HG03460 (cell line): Measurements from ENCODE around the gene DRC3.
"Not testable (repeated sequence)": the region's sequence is repeated elsewhere in the genome, so short reads cannot be mapped to it uniquely, and the experiment has no call there.

Experiments used
- ATAC-seq: cut with Tn5 transposase; IDR thresholded peaks from one replicate; pipeline ENCODE4 v1.9.1; 2021; ENCODE audit not compliant: unreplicated experiment

DRC3 gene

GRCh38 chr17:17940441-17940911 lies 32.2 kb upstream of the DRC3 start:
- no peak for ATAC-seq

GRCh38 chr17:17941015-17941414 lies 31.6 kb upstream of the DRC3 start:
- no peak for ATAC-seq

DNA sequence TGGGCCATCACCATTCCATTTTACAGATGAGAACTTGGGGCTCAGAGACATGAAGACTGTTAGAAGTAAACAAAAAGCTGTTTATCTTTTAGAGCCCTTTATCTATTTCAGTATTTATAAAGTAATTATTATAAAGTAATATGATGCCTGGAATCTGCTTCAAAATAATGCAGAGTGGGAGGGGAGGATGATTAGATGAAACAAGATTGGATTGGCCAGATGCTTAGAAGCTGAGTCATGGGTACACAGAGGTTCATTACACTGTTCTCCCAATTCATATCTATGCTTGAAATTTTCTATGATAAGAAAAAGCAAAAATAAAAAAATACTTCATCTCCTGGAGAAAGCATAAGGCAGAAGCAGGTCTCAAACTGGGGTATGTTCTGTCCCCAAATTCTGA lies 29.8 kb upstream of the DRC3 start:
- no peak for ATAC-seq

DNA sequence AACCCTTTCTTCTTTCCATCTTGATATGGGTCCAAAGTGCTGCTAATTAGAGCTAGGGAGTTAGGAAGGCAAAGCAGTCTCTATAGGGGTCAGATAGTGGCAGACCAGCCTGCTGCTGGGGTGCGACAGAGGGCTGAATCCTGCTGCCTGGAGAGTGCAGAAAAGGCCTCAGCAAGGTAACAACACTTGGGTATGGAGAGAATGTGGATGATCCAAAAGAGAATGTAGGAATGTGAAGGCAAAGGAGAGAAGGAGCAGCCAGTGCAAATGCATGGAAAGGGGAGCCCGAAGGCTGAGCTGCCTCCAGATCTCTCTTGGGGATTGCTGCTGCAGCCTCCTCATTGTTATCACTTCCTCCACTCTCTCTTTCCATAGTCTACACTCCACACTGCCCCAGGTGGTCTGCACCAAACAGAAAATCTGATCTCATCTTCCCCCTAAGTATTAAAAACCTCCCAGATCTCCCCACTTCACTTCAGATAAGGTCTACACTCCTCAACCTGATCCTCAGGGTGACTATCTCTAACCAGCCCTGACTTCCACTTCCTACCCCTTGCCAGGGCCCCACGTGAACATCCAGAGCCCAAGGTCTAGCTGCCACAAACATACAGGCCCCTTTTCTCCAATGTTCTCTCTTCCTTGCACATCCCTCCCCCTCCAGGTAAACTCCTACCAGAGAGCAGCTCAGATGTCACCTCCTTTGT lies 29.2 kb upstream of the DRC3 start:
- no peak for ATAC-seq

- ATAC-seq = no peak
These were observed 28.4 kb upstream of the DRC3 start for GRCh38 chr17:17944242-17944641.

GRCh38 chr17:17944743-17945142 lies 27.9 kb upstream of the DRC3 start:
- no peak for ATAC-seq

GRCh38 chr17:17946093-17946492 lies 26.6 kb upstream of the DRC3 start:
- ATAC-seq = no peak

DNA sequence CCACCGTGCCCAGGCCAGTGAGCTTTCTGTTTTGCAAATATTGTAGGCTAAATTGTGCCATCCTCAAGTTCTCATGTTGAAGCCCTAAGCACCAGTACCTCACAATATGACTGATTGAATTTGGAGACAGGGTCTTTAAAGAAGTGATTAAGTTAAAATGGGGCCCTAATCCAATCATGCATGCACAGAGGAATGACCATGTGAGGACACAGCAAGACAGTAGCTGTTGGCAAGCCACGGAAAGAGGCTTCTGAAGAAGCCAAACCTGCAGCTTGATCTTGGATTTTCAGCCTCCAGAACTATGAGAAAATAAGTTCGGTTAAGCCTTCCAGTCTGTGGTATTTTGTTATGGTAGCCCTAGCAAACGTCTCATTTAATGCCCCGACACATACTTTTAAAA lies 25.4 kb upstream of the DRC3 start:
- ATAC-seq = no peak

- ATAC-seq = no peak
These were observed 24.7 kb upstream of the DRC3 start for GRCh38 chr17:17947966-17948365.

- no peak for ATAC-seq
These were observed 22.3 kb upstream of the DRC3 start for GRCh38 chr17:17950347-17950746.

DNA sequence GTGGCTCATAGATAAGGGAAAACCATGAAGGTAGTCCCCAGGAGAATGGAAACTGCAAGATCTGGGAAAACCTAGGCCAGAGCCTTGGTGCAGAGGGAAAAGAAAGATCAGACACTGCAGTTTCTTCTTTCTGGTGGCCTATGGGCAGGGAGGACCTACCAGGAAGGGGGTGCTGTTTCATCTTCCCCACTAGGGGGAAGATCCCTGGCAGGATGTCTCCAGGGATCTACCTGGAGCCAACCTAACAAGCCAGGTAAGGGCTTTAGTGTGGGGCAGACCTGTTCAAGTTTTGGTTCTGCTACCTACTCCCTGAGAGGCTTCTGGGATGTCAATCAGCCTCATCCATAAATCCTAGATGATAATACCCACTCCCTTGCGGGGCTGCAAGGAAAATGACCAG lies 21.9 kb upstream of the DRC3 start:
- ATAC-seq = no peak

DNA sequence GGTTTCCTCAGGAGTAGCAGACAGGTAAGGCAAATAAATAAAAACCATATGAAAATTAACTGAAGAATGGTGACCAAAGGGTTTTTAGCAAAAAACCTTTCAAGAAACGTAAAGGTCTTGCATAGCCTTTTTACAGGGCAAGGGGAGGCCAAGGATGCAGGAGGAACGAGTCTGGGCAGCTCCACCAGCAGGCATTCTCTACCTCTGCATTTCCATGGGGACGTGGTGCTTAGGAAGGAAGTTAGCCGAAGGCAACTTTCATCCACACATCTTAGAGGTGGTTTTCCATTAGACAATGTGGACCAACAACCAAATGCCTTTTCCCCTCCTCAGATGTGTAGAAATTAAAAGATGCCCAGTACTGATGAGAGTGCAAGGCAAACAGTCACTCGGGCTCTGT lies 21.1 kb upstream of the DRC3 start:
- no peak for ATAC-seq

GRCh38 chr17:17952691-17953090 lies 20.0 kb upstream of the DRC3 start:
- ATAC-seq = no peak

DNA sequence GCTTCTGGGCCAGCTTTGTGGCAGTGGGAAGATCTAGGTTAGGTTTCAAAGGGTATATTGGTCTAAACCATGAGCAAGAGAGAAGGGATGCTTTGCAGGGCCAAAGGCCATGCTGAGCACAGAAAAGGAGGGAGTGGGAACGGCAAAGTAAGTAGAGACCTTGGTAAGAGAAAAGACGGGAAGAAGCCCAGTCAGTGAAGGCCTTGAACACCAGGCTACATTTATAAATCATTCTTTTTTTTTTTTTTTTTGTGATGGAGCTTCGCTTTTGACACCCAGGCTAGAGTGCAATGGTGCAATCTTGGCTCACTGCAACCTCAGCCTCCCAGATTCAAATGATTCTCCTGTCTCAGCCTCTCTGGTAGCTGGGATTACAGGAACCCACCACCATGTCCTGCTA lies 18.6 kb upstream of the DRC3 start:
- no peak for ATAC-seq

- ATAC-seq = not testable (repeated sequence)
These were observed 16.8 kb upstream of the DRC3 start for GRCh38 chr17:17955790-17956341.

DNA sequence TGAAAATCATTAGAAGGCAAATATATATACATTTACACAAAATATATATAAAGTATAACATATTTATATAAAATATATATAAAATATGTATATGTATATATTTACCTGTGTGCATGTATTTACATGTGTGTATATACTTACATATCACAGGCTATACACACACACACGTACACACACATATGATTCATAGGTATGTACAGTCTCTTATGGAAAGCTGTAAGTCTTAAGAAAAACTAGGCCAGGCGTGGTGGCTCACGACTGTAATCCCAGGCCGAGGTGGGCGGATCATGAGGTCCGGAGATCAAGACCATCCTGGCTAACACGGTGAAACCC lies 15.1 kb upstream of the DRC3 start:
- ATAC-seq = no peak

DNA sequence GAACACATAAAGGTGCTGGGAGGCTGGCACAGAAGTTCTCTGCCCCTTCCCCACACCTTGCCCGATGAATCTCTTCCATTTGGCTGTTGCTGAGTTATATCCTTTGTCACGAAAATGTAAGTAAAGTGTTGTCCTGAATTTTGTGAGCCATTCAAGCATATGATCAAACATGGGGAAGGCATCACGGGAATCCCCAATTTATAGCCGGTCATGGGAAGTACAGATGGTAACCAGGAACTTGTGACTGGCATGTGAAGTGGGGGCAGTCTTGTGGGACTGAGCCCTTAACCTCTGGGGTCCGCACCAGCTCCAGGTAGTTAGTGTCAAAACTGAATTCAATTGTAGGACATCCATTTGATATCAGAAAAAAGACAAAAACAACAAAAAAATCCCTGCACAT lies 13.7 kb upstream of the DRC3 start:
- no peak for ATAC-seq

- no peak for ATAC-seq
These were observed 12.9 kb upstream of the DRC3 start for GRCh38 chr17:17959520-17960361.

GRCh38 chr17:17960500-17961030 lies 12.1 kb upstream of the DRC3 start:
- no peak for ATAC-seq

DNA sequence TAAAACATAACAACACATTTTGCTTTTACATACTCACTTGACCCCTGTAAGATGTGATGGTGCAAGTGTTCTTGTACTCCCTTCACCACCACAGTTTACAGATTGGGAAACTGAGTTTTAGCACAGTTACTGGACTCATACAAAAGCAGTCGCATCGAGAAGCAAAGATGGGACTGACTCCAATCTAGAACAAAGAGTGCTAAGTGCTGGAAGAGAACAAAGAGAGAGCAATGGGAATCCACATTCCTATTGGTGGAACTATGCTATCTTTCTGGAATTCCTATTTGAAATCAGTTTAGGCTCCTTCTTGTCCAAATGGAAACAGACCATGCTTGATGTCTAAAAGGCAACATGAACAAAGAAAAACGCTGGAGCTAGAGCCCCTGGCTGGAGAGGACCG lies 9.6 kb upstream of the DRC3 start:
- ATAC-seq = no peak

DNA sequence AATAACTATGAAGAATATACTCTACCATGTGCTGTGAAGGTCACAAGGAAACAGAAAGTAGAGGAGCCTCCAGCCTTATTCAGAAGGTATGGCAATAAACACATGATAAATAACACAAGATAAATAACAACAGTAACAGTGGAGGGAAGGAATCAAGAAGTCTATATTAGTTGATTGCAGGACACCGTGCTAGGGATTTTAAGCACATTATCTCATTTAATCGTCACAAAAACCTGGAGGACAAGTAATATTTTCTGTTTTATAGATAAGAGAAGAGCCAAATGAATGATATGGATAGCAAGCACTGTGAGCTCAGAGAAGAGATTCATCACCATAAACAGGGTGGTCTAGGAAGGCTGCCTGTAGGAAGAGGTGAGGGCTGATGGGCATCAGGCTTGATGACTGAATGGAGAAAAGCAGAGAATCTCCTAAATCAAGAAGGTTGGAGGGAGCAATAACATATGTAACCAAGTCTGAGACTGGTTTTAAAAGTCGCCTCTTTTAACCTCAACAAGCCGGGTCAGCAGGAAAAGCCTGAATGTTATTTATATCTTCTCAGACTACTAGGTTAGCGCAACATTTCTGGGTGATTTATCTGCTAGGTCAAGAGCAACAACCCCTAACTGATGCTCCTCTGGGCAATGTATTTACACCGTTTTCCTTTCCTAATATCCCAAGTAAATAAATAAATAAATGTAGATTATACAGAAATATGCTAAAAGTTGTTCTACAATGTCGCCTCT lies 8.8 kb upstream of the DRC3 start:
- ATAC-seq = no peak
